Measurements from ENCODE around the gene LEF1.

DNA sequence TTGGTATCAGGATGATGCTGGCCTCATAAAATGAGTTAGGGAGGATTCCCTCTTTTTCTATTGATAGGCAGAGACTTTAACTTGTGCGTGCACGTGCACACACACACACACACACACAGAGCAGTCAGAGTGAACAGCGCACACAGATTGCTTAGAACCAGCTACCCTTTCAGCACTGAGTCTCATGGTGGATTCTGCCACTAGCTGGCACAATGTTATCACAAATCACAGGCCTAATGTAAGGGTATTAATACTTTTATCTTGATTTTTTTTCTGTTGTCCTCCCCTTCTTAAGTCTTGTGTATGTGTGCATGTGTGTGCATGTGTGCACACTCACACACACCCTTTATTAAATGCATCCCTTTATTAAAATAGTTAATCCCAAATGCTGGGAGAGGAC lies 125.8 kb downstream of the LEF1 start:
- no peak for TF ChIP-seq TAF1 (IDR thresholded peaks at IDR 0.05; ENCODE audit: borderline replicate concordance, insufficient read depth, low read length)
- TF ChIP-seq, protein P1, sequence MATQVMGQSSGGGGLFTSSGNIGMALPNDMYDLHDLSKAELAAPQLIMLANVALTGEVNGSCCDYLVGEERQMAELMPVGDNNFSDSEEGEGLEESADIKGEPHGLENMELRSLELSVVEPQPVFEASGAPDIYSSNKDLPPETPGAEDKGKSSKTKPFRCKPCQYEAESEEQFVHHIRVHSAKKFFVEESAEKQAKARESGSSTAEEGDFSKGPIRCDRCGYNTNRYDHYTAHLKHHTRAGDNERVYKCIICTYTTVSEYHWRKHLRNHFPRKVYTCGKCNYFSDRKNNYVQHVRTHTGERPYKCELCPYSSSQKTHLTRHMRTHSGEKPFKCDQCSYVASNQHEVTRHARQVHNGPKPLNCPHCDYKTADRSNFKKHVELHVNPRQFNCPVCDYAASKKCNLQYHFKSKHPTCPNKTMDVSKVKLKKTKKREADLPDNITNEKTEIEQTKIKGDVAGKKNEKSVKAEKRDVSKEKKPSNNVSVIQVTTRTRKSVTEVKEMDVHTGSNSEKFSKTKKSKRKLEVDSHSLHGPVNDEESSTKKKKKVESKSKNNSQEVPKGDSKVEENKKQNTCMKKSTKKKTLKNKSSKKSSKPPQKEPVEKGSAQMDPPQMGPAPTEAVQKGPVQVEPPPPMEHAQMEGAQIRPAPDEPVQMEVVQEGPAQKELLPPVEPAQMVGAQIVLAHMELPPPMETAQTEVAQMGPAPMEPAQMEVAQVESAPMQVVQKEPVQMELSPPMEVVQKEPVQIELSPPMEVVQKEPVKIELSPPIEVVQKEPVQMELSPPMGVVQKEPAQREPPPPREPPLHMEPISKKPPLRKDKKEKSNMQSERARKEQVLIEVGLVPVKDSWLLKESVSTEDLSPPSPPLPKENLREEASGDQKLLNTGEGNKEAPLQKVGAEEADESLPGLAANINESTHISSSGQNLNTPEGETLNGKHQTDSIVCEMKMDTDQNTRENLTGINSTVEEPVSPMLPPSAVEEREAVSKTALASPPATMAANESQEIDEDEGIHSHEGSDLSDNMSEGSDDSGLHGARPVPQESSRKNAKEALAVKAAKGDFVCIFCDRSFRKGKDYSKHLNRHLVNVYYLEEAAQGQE (IDR thresholded peaks at IDR 0.05; ENCODE audit: insufficient read depth in 1 of 2, low read depth in 2 of 2, low read length in 2 of 2), result no peak
- TF ChIP-seq POLR2AphosphoS5 (IDR thresholded peaks at IDR 0.05; ENCODE audit: low read depth, low read length), result no peak
- TF ChIP-seq SIN3A (IDR thresholded peaks at IDR 0.05; ENCODE audit: borderline replicate concordance, insufficient read depth, low read length), result no peak
- no peak for TF ChIP-seq FOXP2 (optimal IDR thresholded peaks at IDR 0.05; ENCODE audit: borderline replicate concordance, extremely low read depth, extremely low read length, insufficient read depth)

All from PFSK-1 (cell line).